ENCODE results near the gene RBFOX2. TPM values are rescaled to one million over a fixed set of nuclear protein-coding genes. Genes with fewer than 3 reads are reported as not detected.

RBFOX2 gene
- total and polyA plus RNA-seq, 2 of the 8 experiments (the other 6 are each of a cell fraction or from before 2014, with no cell fraction given): 121 to 122 TPM

DNA sequence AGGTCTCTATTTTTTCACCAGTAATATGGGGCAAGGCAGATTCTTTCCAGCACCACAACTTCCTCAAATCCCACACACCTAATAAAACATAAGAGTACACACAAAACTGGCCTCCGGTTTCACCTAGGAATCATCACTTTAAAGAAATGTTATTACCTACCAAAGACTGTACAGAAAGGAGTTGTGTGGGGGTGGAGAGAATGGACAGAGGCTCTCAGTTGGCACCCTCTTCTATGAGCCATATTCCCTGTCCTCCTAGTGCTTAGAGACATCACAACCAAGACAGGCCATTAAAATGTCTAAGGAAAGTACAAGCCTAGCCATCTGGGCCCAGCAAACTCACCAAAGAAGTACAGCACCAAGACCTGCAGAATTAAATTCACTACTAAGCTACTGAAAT is 56.1 kb downstream of the RBFOX2 start:
- Histone ChIP-seq H3K23ac (ENCODE audit: insufficient read length) (no peak overlapping the region), H2BK120ac (replicated peaks; ENCODE audit: low read depth, low read length) (no peak overlapping the region), H2BK20ac (ENCODE audit: low read length) (no peak overlapping the region), H3K4ac (replicated peaks; ENCODE audit: insufficient read length, low read depth, low read length) (no peak overlapping the region), H3K14ac (ENCODE audit: insufficient read length) (no peak overlapping the region), H3K4me2 (ENCODE audit: insufficient read depth in 1 of 2, low read depth in 2 of 2, low read length in 2 of 2) (no peak overlapping the region), H4K5ac (ENCODE audit: insufficient read length, low read depth, low read length) (no peak overlapping the region), H3K79me1 (ENCODE audit: low read depth, low read length) (peaks cover 2% of the 10 kb centered on the region; the same call in 1 of the 2 replicates), H3K27ac (ENCODE audit: low read depth, low read length) (no peak overlapping the region), H3K9me3 (ENCODE audit: insufficient read depth in 2 of 2, low read depth in 1 of 2, low read length in 1 of 2) (no peaks in the 10 kb centered on the region), H4K8ac (ENCODE audit: extremely low read depth, insufficient read depth, low read length) (no peak overlapping the region), H3K4me3 (ENCODE audit: extremely low read depth in 1 of 4, insufficient read depth in 2 of 4, low read depth in 3 of 4, low read length in 4 of 4) (no peak overlapping the region), H3K27me3 (replicated peaks in 1 of 4; ENCODE audit: control insufficient read depth in 3 of 4, extremely low read depth in 1 of 4, insufficient read depth in 3 of 4, low read length in 3 of 4) (no peaks in the 10 kb centered on the region), H2BK15ac (ENCODE audit: low read length) (no peak overlapping the region), H3K18ac (ENCODE audit: extremely low read depth, low read length) (no peak overlapping the region), H3K4me1 (replicated peaks in 1 of 4; ENCODE audit: control insufficient read depth in 3 of 4, insufficient read depth in 4 of 4, low read length in 3 of 4) (peaks cover 0 to 8% (median 5%) of the 10 kb centered on the region in 4 experiments; a peak in 4 of 7 replicates), H3K9ac (replicated peaks in 1 of 4; ENCODE audit: extremely low read depth in 1 of 4, low read depth in 3 of 4, low read length in 3 of 4) (no peak overlapping the region), H3K79me2 (ENCODE audit: control insufficient read depth in 1 of 2, insufficient read depth in 2 of 2, low read length in 2 of 2) (peaks cover 7 to 76% of the 10 kb centered on the region in 2 experiments; a peak in 3 of 4 replicates), H4K20me1 (replicated peaks in 1 of 2; ENCODE audit: control insufficient read depth in 1 of 2, insufficient read depth in 2 of 2, low read length in 2 of 2) (peaks cover 1% of the 10 kb centered on the region in 2 experiments), H2AK5ac (ENCODE audit: low read depth, low read length) (no peak overlapping the region), H2BK5ac (ENCODE audit: low read depth, low read length) (no peak overlapping the region), H3K56ac (replicated peaks; ENCODE audit: insufficient read length, low read depth, low read length) (no peak overlapping the region), H3K23me2 (ENCODE audit: low read depth, low read length) (no peaks in the 10 kb centered on the region; the same call in 1 of the 2 replicates), H4K91ac (replicated peaks; ENCODE audit: insufficient read length, low read length) (no peak overlapping the region), H2AFZ (ENCODE audit: low read length) (no peak overlapping the region), H3K36me3 (ENCODE audit: control insufficient read depth in 2 of 4, insufficient read depth in 4 of 4, low read length in 3 of 4) (no peaks in the 10 kb centered on the region), H2BK12ac (ENCODE audit: low read depth, low read length) (no peak overlapping the region)
- no peak for DNase-seq (ENCODE audit: low read depth in 1 of 2, low spot score in 2 of 2)
- 95% methylated on average over 1 of the region's 1 CpG; no CpG with 5 or more reads in 1 of the 2 experiments for WGBS, 2 experiments (ENCODE audit: extremely low coverage in 1 of 2, insufficient coverage in 1 of 2, insufficient read length in 1 of 2, insufficient replicate concordance in 2 of 2, low coverage in 1 of 2, low lambda C conversion rate in 2 of 2, missing lambda C conversion rate in 1 of 2)
- ChIA-PET CTCF (ENCODE audit: partially characterized antibody) (no interaction called here), POLR2A (ENCODE audit: partially characterized antibody) (no interaction called here)
- no peak for TF ChIP-seq CHD2 (IDR thresholded peaks at IDR 0.05; ENCODE audit: low read length)
- no peak for TF ChIP-seq EZH2 (IDR thresholded peaks at IDR 0.05; ENCODE audit: low read depth, low read length, severe bottlenecking)
- TF ChIP-seq KDM5A (IDR thresholded peaks at IDR 0.05; ENCODE audit: low read length): no peak
- no peak for TF ChIP-seq FOSL1 (IDR thresholded peaks at IDR 0.05; ENCODE audit: insufficient read depth, low read depth, low read length)
- TF ChIP-seq TEAD4 (IDR thresholded peaks at IDR 0.05; ENCODE audit: low read depth, low read length): no peak
- TF ChIP-seq KDM1A (IDR thresholded peaks at IDR 0.05; ENCODE audit: borderline replicate concordance, low read length): no peak
- TF ChIP-seq HDAC2 (IDR thresholded peaks at IDR 0.05; ENCODE audit: borderline replicate concordance in 1 of 2, low read depth in 2 of 2, low read length in 2 of 2): no peak
- no peak for FAIRE-seq

Data from H1 (cell line).